Esophagus squamous epithelium (tissue), 4 donors: Measurements from ENCODE around the gene EVC.

ENCODE experiments used
- CTCF ChIP-seq, 6 experiments: fragments of 450-650 bp in 4 of 6; fragments of 200-600 bp in 2 of 6; sonication (generic) in 2 of 6; IDR thresholded peaks; one replicate each; pipeline ENCODE4 v1.5.1; 2016 to 2019; ENCODE audit warnings: antibody characterized with exemption in 6 of 6, mild to moderate bottlenecking in 4 of 6, moderate library complexity in 4 of 6
- POLR2A ChIP-seq, 4 donors: fragments of 450-650 bp; IDR thresholded peaks; one replicate each; pipeline ENCODE4 v1.6.1; 2017; ENCODE audit warnings: antibody characterized with exemption in 4 of 4, mild to moderate bottlenecking in 4 of 4, moderate library complexity in 3 of 4

GRCh38 chr4:5755161-5755560, 44.2 kb downstream of the EVC start:
- TF ChIP-seq CTCF (IDR thresholded peaks at IDR 0.05) (no peak), POLR2A (IDR thresholded peaks at IDR 0.05) (no peak)
